HepG2 (cell line): ENCODE measurements around the gene NABP1. TPM values are rescaled to one million over a fixed set of nuclear protein-coding genes. Genes with fewer than 3 reads are reported as not detected.

Source experiments
- BCL3 ChIP-seq: sonication (generic); formaldehyde crosslinking; IDR thresholded peaks from 2 replicates; pipeline ENCODE4 v1.5.1; 2020; ENCODE audit warnings: mild to moderate bottlenecking, missing genetic modification reagents, moderate library complexity
- HNRNPK ChIP-seq: fragments of 200-400 bp; formaldehyde crosslinking; IDR thresholded peaks from 2 replicates; pipeline ENCODE4 v1.6.1; 2018; ENCODE audit warnings: low read length, low read depth, moderate library complexity, mild to moderate bottlenecking; ENCODE audit not compliant: poor library complexity, severe bottlenecking
- MLLT10 ChIP-seq: sonication (generic); formaldehyde crosslinking; IDR thresholded peaks from 2 replicates; pipeline ENCODE4 v1.4.0; 2020; ENCODE audit warnings: missing genetic modification reagents
- MTA1 ChIP-seq: sonication (generic); formaldehyde crosslinking; IDR thresholded peaks from 2 replicates; pipeline ENCODE4 v1.4.0; 2020; ENCODE audit warnings: missing genetic modification reagents, mild to moderate bottlenecking, borderline replicate concordance
- MYNN ChIP-seq: sonication (generic); formaldehyde crosslinking; IDR thresholded peaks from 2 replicates; pipeline ENCODE4 v1.4.0; 2020; ENCODE audit warnings: mild to moderate bottlenecking, low read depth, missing genetic modification reagents
- NBN ChIP-seq: fragments of 450-650 bp; conservative IDR thresholded peaks from 2 replicates; pipeline ENCODE4 v1.6.1; 2017
- PRPF4 ChIP-seq: fragments of 200-400 bp; formaldehyde crosslinking; IDR thresholded peaks from 2 replicates; pipeline ENCODE4 v1.6.1; 2016; ENCODE audit warnings: low read length, low read depth; ENCODE audit not compliant: poor library complexity, severe bottlenecking
- RBAK ChIP-seq: sonication (generic); formaldehyde crosslinking; IDR thresholded peaks from 2 replicates; pipeline ENCODE4 v1.5.1; 2020; ENCODE audit warnings: mild to moderate bottlenecking, missing genetic modification reagents
- SATB2 ChIP-seq: sonication (generic); formaldehyde crosslinking; IDR thresholded peaks from 2 replicates; pipeline ENCODE4 v1.5.0; 2020; ENCODE audit warnings: missing genetic modification reagents
- SNAPC5 ChIP-seq: sonication (generic); formaldehyde crosslinking; IDR thresholded peaks from 2 replicates; pipeline ENCODE4 v1.8.1; 2023; ENCODE audit warnings: mild to moderate bottlenecking, missing genetic modification reagents, borderline replicate concordance
- TBX3 ChIP-seq: fragments of 450-650 bp; IDR thresholded peaks from 2 replicates; pipeline ENCODE4 v1.6.1; 2017; ENCODE audit warnings: antibody characterized with exemption, mild to moderate bottlenecking, inconsistent platforms, borderline replicate concordance
- ZKSCAN8 ChIP-seq: IDR thresholded peaks from 2 replicates; pipeline ENCODE4 v1.6.1; 2016; ENCODE audit warnings: borderline replicate concordance, missing genetic modification reagents, missing compliant biosample characterization
- ZMAT3 ChIP-seq: sonication (generic); formaldehyde crosslinking; conservative IDR thresholded peaks from 2 replicates; pipeline ENCODE4 v1.7.0; 2021; ENCODE audit warnings: missing genetic modification reagents
- ZNF180 ChIP-seq: sonication (generic); formaldehyde crosslinking; IDR thresholded peaks from 2 replicates; pipeline ENCODE4 v1.4.0; 2020; ENCODE audit warnings: low read depth, missing genetic modification reagents, borderline replicate concordance
- ZNF234 ChIP-seq: sonication (generic); formaldehyde crosslinking; conservative IDR thresholded peaks from 2 replicates; pipeline ENCODE4 v1.5.1; 2020; ENCODE audit warnings: mild to moderate bottlenecking, missing genetic modification reagents
- ZNF256 ChIP-seq: sonication (generic); formaldehyde crosslinking; conservative IDR thresholded peaks from 2 replicates; pipeline ENCODE4 v1.4.0; 2020; ENCODE audit warnings: missing genetic modification reagents
- ZNF281 ChIP-seq: sonication (generic); formaldehyde crosslinking; IDR thresholded peaks from 2 replicates; pipeline ENCODE4 v1.4.0; 2020; ENCODE audit warnings: missing genetic modification reagents, borderline replicate concordance
- ZNF333 ChIP-seq: sonication (generic); formaldehyde crosslinking; IDR thresholded peaks from 2 replicates; pipeline ENCODE4 v1.4.0; 2020; ENCODE audit warnings: mild to moderate bottlenecking, missing genetic modification reagents, borderline replicate concordance
- ZNF430 ChIP-seq: sonication (generic); formaldehyde crosslinking; IDR thresholded peaks from 2 replicates; pipeline ENCODE4 v1.9.0; 2021; ENCODE audit warnings: mild to moderate bottlenecking, missing genetic modification reagents
- ZNF639 ChIP-seq: conservative IDR thresholded peaks from 2 replicates; pipeline ENCODE4 v1.6.1; 2018; ENCODE audit warnings: missing genetic modification reagents
- ZNF800 ChIP-seq: sonication (generic); formaldehyde crosslinking; IDR thresholded peaks from 2 replicates; pipeline ENCODE4 v1.4.0; 2020; ENCODE audit warnings: missing genetic modification reagents
- polyA plus RNA-seq, 8 experiments: library from polyadenylated mRNA; depleted of rRNA in 3 of 8; stranded (reverse) in 7 of 8; unstranded in 1 of 8; fragments of >200 nt; fragmentation: Illumina TruSeq in 4 of 8; extraction: Trizol in 4 of 8; gene quantifications; 2 replicates each; pipeline versions ENCODE4 v1.2.1 to v1.2.3, GENCODE V29; 2011 to 2016; ENCODE audit warnings: low read depth in 4 of 8, missing spikeins in 1 of 8, mixed read lengths in 1 of 8; ENCODE audit not compliant: insufficient read depth in 1 of 8
- total RNA-seq, 5 experiments: library from RNA; depleted of rRNA; stranded (reverse); fragments of >200 nt; fragmentation: Illumina TruSeq; extraction: Trizol; gene quantifications; 2 replicates each; pipeline ENCODE4 v1.2.3, GENCODE V29; 2016; ENCODE audit warnings: low read depth in 1 of 5

Gene NABP1
- total and polyA plus RNA-seq, 2 of the 13 experiments (the other 11 are each of a cell fraction or from before 2014, with no cell fraction given), result 14.9 to 19.8 TPM

- TF ChIP-seq ZNF281 (CRISPR knock-in tag) (peak; percentile 78), BCL3 (CRISPR knock-in tag) (peak; percentile 84; the same call in 1 of the 2 replicates), ZNF430 (CRISPR knock-in tag) (peak; percentile 85), SNAPC5 (CRISPR knock-in tag) (no peak), SATB2 (CRISPR knock-in tag) (peak; percentile 75; the same call in 1 of the 2 replicates), ZMAT3 (CRISPR knock-in tag) (peak; percentile 92; the same call in 1 of the 2 replicates), HNRNPK (peak; percentile 93), TBX3 (0 out of 2 replicates have a peak, but pooled peaks have one; percentile 27), ZNF180 (CRISPR knock-in tag) (0 out of 2 replicates have a peak, but pooled peaks have one; percentile 74), PRPF4 (no peak), ZNF256 (CRISPR knock-in tag) (0 out of 2 replicates have a peak, but pooled peaks have one; percentile 90), ZNF333 (CRISPR knock-in tag) (peak; percentile 83; the same call in 1 of the 2 replicates), ZNF639 (CRISPR knock-in tag) (peak; percentile 46; the same call in 1 of the 2 replicates), NBN (no peak), MLLT10 (CRISPR knock-in tag) (no peak), RBAK (CRISPR knock-in tag) (no peak), ZKSCAN8 (no peak), ZNF234 (CRISPR knock-in tag) (no peak), ZNF800 (CRISPR knock-in tag) (peak; percentile 61; the same call in 1 of the 2 replicates), MYNN (CRISPR knock-in tag) (no peak; the same call in none of the 2 replicates), MTA1 (peak; percentile 84; the same call in 1 of the 2 replicates)
Observed at GRCh38 chr2:191677646-191678436, at the start of gene NABP1 (continued).
